Measurements from ENCODE around the gene BZW1.

Gene BZW1

DNA sequence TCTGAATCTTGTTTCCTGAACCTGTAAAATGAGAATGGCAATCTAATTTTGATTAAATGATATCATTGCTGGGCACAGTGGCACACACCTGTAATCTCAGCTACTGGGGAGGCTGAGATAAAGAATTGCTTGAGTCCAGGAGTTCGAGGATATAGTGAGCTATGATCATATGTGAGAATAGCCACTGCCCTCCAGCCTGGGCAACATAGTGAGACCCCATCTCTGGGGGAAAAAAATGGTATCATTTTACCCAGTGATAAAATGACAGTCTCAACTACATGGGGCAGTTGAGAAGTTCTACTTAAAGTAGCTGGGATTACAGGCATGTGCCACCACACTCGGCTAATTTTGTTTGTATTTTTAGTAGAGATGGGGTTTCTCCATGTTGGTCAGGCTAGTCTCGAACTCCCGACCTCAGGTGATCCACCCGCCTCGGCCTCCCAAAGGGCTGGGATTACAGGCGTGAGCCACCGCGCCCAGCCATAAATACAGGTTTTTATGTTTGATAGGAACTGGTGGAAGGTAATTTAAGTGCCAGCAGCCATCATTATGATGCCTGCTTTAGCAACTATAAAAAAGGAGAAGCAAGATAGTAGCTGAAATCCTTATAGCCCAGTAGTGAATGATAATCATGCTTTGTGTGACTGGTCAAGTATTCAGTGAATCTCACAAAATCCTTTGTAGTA, 17.0 kb downstream of the BZW1 start:
- TF ChIP-seq, protein P1, sequence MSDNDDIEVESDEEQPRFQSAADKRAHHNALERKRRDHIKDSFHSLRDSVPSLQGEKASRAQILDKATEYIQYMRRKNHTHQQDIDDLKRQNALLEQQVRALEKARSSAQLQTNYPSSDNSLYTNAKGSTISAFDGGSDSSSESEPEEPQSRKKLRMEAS (IDR thresholded peaks at IDR 0.05; ENCODE audit: low read depth, low read length) = no peak
- no peak for TF ChIP-seq MYC (IDR thresholded peaks at IDR 0.05; ENCODE audit: low read depth, low read length)
- TF ChIP-seq POLR2A (IDR thresholded peaks at IDR 0.05; ENCODE audit: extremely low read depth, insufficient read length) = no peak
- TF ChIP-seq, protein P2, sequence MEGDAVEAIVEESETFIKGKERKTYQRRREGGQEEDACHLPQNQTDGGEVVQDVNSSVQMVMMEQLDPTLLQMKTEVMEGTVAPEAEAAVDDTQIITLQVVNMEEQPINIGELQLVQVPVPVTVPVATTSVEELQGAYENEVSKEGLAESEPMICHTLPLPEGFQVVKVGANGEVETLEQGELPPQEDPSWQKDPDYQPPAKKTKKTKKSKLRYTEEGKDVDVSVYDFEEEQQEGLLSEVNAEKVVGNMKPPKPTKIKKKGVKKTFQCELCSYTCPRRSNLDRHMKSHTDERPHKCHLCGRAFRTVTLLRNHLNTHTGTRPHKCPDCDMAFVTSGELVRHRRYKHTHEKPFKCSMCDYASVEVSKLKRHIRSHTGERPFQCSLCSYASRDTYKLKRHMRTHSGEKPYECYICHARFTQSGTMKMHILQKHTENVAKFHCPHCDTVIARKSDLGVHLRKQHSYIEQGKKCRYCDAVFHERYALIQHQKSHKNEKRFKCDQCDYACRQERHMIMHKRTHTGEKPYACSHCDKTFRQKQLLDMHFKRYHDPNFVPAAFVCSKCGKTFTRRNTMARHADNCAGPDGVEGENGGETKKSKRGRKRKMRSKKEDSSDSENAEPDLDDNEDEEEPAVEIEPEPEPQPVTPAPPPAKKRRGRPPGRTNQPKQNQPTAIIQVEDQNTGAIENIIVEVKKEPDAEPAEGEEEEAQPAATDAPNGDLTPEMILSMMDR (IDR thresholded peaks at IDR 0.05; ENCODE audit: low read depth, low read length) = no peak
- H3K4me3 ChIP-seq (ENCODE audit: low read depth, low read length) = no peak overlapping the region
- no peak for DNase-seq (ENCODE audit: low read depth)

DNA sequence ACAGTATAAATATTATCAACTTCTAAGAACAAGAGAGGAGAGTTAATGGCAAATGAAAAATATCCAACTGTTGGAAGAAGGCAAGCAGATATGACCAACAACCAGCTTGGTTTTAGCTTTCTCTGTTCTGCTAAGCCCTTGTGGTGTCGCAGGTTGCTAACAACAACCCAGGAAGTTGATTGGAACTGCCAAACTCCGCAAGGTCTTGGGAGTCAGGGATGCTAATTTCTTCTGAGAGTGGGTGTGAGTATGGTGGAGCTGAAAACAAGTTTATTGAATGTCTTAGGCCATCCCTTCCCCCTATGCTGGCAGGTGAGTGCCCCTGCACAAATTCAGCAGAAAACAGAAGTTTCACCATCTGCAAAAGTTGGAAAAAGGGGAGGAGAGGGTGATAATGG, 17.5 kb downstream of the BZW1 start:
- no peak for DNase-seq (ENCODE audit: low read depth)
- no peak overlapping the region for H3K4me3 ChIP-seq (ENCODE audit: low read depth, low read length)
- TF ChIP-seq, protein P1 (IDR thresholded peaks at IDR 0.05; ENCODE audit: low read depth, low read length) = no peak
- TF ChIP-seq, protein P2 (IDR thresholded peaks at IDR 0.05; ENCODE audit: low read depth, low read length) = no peak
- TF ChIP-seq POLR2A (IDR thresholded peaks at IDR 0.05; ENCODE audit: extremely low read depth, insufficient read length) = no peak
- TF ChIP-seq MYC (IDR thresholded peaks at IDR 0.05; ENCODE audit: low read depth, low read length) = no peak

DNA sequence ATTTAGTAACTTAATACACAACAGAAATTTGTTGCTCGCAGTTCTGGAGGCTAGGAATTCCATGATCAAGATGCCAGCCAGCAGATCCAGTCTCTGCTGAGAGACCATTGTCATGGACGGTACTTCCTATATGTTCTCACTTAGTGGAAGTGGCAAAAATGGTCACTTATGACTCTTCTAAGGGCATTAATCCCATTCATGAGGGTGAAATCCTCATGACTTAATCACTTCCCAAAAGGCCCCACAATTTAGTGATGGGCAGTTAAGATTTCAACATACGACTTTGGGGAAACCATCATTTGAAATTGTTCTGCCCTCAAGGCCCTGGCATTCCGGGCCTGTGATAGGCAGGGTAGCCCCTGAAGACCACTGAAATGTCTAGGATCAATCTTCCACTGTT, 23.0 kb downstream of the BZW1 start:
- TF ChIP-seq, protein P1 (IDR thresholded peaks at IDR 0.05; ENCODE audit: low read depth, low read length) = no peak
- TF ChIP-seq MYC (IDR thresholded peaks at IDR 0.05; ENCODE audit: low read depth, low read length) (no peak), POLR2A (IDR thresholded peaks at IDR 0.05; ENCODE audit: extremely low read depth, insufficient read length) (no peak)
- TF ChIP-seq, protein P2 (IDR thresholded peaks at IDR 0.05; ENCODE audit: low read depth, low read length) = no peak
- no peak overlapping the region for H3K4me3 ChIP-seq (ENCODE audit: low read depth, low read length)
- DNase-seq (ENCODE audit: low read depth) = no peak

DNA sequence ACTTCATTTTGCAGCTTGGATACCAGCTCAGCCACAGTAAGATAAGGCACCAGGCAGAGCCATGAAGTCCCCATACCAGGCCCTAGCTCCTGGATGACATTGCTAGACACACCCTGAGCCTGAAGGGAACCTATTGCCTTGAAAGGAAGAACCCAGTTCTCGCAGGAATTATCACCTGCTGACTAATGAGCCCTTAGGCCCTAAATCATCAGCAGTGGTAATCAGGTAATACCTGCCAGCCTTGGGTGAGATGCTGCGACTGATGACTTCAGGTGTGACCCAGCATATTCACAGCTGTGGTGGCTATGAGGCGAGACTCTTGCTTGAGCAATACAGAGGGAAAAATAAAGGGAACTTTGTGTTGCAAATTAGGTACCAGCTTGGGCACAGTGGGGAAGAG, 27.8 kb downstream of the BZW1 start:
- DNase-seq (ENCODE audit: low read depth) = no peak
- no peak for TF ChIP-seq POLR2A (IDR thresholded peaks at IDR 0.05; ENCODE audit: extremely low read depth, insufficient read length)
- TF ChIP-seq, protein P2 (IDR thresholded peaks at IDR 0.05; ENCODE audit: low read depth, low read length) = no peak
- no peak for TF ChIP-seq MYC (IDR thresholded peaks at IDR 0.05; ENCODE audit: low read depth, low read length)
- TF ChIP-seq, protein P1 (IDR thresholded peaks at IDR 0.05; ENCODE audit: low read depth, low read length) = no peak
- no peak overlapping the region for H3K4me3 ChIP-seq (ENCODE audit: low read depth, low read length)

DNA sequence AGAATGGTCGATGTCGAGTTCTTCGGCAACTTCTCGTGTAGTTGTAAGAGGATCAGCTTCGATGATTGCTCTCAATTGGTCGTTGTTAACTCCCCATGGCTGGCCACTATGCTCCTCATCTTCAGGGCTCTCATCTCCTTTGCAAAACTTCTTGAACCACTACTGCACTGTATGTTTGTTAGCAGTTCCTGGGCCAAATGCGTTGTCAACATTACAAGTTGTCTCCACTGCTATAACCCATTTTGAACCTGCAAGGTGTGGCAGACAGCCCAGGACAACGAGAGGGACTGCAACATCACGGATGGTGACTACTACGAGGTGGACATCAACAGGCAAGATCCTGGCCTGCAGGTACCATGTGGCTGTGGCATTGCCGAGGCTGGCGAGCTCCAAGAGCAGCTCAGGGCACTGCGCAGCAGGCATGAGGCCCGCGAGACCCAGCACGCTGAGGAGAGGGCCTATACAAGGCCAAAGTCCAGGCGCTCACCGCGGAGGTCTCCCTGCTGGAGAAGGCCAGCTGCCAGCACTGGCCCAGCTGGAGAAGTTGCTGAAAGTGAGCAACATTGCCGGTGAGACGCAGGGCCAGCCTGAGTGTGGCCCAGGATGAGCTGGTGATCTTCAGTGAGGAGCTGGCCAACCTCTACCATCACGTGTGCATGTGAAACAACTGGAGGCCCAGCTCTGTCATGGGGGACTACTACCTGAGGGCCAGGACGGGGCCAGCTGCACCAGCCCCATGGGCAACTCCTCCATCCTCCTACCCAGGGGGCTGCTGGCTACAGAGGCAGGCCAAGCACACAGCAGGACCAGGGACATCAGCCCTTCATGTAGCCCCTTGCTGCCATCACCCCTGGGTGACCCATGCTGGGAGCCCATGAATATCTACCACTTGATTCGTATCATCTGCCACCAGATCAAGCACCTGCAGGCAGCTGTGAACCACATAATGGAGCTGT, 32.6 kb downstream of the BZW1 start:
- no peak for DNase-seq (ENCODE audit: low read depth)
- no peak overlapping the region for H3K4me3 ChIP-seq (ENCODE audit: low read depth, low read length)
- TF ChIP-seq MYC (IDR thresholded peaks at IDR 0.05; ENCODE audit: low read depth, low read length) (no peak), POLR2A (IDR thresholded peaks at IDR 0.05; ENCODE audit: extremely low read depth, insufficient read length) (no peak)
- TF ChIP-seq, protein P2 (IDR thresholded peaks at IDR 0.05; ENCODE audit: low read depth, low read length) = no peak
- TF ChIP-seq, protein P1 (IDR thresholded peaks at IDR 0.05; ENCODE audit: low read depth, low read length) = no peak

Measured in NB4 (cell line).